GM21786 (cell line): Measurements from ENCODE around the gene CLDN20.
"Not testable (repeated sequence)": the region's sequence is repeated elsewhere in the genome, so short reads cannot be mapped to it uniquely, and the experiment has no call there.

ENCODE experiments used
- ATAC-seq: cut with Tn5 transposase; IDR thresholded peaks from one replicate; pipeline ENCODE4 v1.9.1; 2021; ENCODE audit not compliant: unreplicated experiment

The CLDN20 gene, protein sequence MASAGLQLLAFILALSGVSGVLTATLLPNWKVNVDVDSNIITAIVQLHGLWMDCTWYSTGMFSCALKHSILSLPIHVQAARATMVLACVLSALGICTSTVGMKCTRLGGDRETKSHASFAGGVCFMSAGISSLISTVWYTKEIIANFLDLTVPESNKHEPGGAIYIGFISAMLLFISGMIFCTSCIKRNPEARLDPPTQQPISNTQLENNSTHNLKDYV

DNA sequence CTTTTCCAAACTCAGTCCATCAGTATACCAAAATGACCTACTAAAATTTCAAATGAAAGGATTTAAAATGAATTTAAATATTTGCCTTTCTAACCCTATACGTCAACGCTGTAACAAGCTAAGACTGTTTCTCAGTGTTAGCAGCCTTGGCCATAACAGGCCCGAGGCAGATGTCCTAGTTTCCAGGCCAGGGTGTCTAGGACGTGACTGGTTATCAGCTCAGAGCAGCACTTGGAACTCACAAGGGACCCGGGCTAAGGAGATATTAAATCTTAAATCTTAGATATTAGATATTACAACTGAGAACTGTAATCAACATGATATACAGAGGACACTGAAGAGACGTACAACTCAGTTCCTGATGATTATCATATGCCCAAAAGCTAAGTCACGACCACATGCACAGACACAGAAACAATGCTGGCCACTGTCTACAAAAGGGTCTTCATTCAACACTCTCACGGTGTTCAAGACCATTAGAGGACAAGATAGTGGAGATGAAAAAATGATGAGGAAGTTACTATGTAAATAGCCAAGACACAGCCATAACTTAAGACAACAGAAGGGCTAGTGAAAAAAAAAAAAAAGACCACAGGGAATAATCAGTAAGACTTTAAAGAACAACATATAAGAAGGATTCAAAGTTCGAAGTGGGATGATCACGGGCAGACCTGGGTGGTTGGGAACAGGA is at the start of gene CLDN20:
Gene CLDN20, plus strand, starts transcription at position 641 of the 691 bp plus-strand sequence. CDS start 11,707 bp downstream, outside the sequence.
- no peak for ATAC-seq

DNA sequence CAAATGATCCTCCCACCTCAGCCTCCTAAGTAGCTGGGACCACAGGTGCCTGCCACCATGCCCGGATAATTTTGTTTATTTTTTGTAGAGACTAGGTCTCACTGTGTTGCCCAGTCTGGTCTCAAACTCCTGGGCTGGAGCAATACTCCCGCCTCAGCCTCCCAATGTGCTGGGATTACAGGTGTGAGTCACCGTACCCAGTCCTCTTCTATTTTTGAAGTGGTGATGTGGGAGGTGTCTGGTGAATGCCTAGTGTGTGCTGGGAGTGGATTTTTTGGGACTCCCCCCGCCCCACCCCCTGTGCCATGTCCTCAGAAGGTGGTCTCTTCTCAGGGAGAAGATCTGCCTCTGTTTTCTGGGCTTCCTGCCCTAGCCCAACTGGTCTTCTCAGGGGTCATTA is 47.9 kb upstream of the CLDN20 start:
- no peak for ATAC-seq

DNA sequence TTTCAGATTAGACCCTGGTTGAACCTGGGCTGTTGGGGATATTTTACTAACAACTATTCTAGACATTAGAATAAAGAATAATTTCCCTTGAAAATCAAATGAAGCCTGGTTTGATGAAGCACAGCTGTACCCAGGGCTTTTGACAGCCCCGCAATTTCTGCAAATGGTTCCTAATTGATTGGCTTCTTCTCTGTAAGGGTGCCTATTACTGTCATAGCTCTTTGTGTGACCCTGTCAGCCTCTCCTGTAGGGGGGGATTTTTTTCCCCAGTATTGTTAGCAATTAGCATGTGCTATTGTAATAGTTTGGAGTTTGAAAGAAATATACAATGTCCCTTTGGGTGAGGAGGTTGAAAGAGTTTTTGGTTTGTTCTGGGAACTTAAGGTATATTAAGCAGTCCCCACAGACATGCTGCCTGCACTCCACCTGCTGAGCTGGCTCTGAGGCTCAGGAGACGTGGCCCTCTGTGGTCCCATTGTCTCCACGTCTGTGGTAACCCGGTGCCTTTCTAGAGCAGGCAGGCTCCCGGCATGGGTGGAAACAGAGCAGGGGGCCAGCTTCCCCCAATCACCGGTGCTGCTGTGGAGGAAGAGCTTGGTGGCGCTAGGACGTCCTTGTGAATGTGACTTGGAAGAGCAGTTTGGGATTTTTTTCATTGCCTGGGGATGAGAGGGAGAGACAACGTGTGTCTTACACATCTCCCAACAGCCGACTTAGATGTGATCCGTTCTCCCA is 47.3 kb upstream of the CLDN20 start:
- no peak for ATAC-seq

DNA sequence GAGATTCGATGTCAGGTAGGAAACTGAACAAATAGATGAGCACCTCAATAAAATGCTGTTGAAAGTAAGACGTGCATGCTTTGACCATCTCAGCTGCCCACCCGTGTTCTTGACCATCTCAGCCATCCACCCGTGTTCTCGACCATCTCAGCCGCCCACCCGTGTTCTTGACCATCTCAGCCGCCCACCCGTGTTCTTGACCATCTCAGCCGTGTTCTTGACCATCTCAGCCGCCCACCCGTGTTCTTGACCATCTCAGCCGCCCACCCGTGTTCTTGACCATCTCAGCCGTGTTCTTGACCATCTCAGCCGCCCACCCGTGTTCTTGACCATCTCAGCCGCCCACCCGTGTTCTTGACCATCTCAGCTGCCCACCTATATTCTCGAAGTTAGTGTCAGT is 45.1 kb upstream of the CLDN20 start:
- ATAC-seq: not testable (repeated sequence)

DNA sequence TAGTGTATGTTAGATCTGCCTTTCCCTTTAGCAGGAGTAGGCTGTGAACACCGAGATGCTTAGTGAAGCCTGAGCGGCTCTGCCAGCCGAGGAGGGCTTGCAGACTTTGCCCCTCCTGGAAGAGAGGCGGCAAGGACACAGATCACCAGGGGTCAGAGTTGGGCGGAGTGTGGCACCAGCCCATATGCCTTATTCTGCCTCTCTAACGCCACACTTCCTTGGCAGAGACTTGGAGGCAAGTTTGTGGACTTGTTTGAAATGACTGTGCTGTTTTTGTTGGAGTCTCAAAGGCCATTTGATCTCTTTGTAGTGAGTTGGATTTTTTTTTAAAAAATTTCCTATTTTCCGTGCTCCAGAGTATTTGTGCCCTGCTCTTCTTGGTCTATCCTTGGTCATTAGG is 44.5 kb upstream of the CLDN20 start:
- ATAC-seq: no peak

DNA sequence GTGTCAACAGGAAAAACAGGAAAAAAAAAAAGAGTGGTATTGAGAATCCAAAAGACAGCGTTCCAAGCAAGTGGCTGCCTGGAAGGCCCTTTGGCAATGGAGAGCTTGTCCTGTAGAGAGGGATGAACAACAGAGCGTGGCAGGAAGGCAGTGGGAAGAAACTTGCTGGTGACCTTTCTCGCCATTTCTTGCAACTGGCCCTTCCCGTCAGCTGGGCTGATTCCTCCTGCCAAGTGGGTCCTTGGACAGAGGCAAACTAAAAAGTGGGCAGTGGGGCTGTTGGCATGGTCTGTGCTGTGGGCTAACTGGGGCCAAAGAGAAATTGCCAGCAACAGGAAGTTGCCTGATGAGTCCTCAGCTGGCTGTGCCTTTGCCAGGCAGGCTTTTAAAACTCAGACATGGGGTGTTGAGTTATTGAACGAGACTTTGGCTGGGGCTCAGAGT is 43.9 kb upstream of the CLDN20 start:
- no peak for ATAC-seq

DNA sequence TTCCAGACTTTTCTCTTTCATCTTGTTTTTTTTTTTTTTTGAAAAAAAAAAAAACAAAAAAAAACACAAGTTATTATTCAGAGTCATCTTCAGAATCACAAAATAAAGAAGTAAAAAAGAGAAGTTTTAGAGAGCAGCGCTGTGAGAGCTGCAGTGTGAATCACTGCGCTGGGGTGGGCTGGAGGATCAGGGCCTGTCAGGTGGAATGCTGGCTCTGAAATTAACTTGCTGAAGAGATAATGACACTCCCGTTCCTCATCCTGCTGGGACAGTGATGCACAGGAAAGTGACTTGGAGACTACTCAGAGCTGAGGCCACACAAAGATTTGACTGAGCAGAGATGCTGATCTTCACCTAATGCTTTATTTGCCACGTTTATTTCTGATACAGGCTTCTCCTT is 42.7 kb upstream of the CLDN20 start:
- no peak for ATAC-seq

DNA sequence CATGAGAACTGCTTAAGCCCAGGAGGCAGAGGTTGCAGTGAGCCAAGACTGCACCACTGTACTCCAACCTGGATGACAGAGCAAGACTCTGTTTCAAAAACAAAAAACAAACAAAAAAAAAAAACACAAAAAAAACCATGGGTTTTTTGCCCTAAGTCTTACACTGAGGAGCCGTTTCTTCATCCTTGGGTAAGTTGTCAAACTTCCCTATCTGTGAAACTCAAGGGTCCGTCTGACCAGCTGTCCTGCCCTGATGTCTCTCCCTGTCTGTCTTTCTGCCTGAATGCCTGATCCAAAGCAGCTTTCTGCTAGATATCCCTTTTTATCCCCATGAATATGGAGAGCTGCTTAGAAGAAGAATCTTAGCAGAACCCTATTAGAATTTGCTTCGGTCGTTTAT is 41.3 kb upstream of the CLDN20 start:
- no peak for ATAC-seq

DNA sequence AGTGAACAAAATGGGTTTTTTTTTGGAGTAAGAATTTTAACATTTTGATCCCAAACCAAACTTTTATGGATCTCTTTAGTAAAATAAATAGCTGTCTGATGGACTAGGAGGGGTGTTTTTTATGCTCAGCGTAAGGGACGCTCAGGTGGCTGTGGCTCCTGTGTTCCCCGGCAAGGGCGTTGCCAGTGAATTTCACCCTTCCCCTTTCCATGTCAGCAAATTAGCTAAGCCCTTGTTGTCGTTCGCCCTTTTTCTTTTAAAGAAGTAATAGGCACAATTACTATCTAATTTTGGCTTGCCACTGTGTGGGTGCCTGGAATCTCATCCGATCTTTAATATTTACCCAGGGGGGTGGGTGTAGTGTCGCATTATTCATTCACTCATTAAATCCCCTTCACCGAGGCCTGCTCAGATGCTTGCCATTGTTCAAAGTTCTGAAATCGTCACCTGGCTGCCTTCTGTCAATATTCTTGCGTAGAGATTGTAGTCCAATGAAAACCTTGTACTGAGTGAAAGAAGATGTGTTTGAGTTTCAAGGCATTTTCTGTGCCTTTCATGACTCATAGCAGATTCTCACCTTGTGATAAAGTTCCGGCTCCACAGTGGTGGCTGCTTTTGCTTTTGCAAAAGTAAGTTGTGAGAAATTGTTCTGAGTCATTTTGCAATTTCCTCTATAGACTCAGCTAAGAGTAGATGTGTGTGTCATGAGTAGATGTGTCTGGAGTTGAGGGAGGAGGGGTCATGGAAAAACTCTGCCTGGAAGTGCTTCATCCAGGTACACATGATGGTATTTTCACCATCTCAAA is 40.0 kb upstream of the CLDN20 start:
- ATAC-seq: peak; percentile 97

DNA sequence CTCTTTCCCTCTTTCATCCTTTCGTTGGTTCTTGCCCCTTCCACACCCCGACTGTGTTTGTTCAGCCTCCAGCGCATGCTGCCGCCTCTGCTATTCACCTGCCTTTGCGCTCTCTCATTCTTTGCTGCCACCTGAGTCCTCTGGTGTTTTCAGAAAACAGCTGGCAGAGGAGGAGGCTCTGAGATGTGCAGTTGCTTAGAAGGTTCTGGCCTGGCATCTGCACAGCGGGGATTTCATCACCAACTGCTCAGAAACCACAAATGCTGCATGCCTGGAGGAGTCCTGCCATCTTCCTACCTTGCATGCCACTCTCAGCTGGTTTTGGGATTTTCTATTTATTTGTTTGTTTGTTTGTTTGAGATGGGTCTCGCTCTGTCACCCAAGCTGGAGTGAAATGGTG is 39.2 kb upstream of the CLDN20 start:
- no peak for ATAC-seq

DNA sequence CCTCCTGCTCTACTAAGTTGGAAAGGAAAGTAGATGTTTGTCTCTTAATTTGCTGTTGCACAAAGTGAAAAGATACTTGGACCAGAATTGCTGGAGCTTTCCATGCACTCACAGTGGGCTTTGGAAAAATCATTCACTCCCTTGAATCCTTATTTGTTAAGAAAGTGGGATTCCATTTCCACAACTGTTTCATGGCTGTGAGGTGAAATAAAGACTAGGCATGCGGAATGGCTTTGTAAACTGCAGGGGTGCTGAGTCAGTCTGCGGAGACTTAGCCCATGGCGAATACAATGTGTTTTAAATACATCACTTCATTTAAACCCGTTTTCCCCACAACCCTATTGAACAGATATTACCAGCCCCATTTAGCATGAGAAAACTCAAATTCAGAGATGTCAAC is 36.8 kb upstream of the CLDN20 start:
- no peak for ATAC-seq

DNA sequence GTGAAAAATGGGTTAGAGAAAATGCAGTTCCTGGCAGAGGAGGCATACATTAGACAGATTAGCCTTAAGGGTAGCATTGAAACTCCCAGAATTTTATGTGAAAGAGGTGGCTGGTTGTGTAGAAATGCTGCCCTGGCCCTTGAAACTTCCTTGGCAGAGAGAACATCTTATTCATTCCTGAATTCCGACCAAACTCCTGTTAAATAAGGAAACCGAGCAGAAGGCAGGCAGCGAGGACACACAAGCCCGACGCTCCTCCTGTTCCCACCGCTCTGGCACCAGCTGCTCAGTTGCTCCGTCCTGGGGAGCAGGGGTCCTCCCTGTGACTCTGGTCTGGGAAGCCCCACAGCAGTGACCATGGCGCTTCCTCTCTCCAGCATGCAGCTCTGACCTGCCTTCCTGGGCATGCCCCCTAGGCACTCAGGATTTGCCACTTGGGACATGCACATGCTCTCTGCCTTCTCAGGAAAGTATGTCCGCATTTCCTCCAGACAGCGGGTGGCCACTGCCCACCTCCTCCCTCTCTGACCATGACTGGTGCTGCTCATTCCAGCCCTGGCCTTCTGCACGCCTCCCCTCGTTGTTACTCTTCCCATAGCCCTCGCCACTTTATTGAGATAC is 35.2 kb upstream of the CLDN20 start:
- ATAC-seq: no peak

DNA sequence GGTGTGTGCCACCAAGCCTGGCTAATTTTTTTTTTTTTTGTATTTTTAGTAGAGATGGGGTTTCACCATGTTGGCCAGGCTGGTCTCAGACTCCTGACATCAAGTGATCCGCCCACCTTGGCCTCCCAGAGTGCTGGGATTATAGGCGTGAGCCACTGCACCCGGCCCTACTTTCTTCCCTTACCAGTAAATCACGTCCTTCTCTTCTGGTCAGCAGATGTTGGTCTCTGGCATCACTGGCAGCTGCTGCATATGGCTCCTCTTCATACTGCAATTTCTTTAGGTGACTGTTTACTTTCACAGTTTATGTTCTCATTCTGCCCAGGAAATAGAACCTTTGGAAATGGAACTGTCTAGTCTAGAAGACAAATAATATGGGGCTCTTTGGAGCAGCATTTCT is 32.8 kb upstream of the CLDN20 start:
- ATAC-seq: not testable (repeated sequence)

DNA sequence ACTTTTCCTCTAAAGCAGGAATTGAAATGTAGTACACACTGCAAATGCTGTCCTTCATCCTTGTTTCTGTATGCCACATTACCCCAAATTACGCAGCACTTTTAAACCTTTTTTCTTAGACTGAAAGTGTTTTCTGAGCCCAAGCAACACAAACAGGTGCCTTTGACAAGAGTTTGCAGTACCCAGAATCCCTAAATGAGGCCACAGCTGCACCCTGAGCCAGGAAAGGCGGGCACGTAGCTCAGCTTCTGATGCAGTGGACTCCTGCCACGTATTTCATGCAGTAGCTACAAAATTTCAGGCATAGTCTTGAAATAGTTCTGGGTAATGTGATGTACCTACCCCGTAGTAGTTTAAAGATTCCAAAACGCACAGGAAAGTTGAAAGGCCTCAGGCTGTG is 31.0 kb upstream of the CLDN20 start:
- no peak for ATAC-seq

DNA sequence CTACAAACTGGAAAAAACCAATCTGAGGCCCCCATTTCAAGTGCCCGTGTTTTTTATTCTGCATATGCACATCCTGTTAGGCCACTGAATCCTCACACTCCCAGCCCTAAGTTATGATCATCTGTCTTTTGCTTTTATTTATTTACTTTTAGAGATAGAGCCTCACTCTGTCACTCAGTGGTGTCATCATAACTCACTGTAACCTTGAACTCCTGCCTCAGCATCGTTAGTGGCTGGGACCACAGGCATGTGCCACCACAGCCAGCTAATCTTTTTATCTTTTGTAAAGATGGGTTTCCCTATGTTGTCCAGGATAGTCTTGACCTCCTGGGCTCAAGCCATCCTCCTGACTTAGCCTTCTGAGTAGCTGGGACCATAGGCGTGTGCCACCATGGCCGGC is 29.6 kb upstream of the CLDN20 start:
- ATAC-seq: no peak

DNA sequence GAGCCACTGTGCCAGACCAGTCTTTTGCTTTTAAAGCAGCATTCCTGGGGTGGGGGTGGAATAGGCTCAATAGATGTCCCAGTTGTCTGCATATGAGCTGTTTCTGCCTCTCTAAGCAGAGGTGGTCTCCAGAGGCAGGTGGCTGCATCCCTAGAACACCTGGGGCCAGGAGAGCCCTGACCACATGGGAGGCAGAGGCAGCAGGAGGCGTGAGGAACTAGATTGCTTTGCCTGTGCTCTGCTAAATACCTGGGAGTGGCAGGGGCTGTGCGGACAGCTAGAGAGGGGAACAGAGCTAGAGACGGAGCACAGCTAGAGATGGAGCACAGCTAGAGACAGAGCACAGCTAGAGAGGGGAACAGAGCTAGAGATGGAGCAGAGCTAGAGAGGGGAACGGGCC is 29.1 kb upstream of the CLDN20 start:
- ATAC-seq: no peak

DNA sequence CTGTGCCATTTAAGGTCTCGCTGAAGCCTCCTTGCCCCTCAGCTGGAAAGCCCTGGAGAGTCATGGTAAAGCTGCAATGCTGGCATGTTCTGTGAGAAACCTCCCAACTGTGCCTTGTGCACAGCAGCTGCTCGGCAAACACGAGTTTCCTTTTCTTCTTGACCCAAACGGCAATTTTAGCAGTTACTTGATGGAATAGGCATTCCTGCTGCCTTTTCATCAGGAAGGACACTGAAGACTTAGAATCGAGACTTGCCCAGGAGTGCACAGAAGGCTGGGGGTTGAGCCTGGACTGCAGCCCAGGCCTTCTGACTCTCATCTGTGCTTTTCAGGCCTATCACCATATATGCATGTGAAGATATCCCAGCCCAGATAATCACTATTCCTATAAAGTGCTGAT is 28.7 kb upstream of the CLDN20 start:
- no peak for ATAC-seq

DNA sequence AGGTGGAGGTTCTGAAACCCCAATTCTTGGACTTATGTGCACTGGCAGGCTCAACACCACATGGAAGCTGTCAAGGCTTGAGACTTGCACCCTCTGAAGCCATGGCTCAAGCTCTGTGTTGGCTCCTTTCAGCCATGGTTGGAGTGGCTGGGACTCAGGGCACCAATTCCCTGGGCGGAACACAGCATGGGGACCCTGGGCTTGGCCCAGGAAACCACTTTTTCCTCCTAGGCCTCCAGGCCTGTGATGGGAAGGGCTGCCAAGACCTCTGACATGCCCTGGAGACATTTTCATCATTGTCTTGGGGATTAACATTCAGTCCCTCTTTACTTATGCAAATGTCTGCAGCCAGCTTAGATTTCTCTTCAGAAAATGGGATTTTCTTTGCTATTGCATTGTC is 26.2 kb upstream of the CLDN20 start:
- ATAC-seq: no peak

DNA sequence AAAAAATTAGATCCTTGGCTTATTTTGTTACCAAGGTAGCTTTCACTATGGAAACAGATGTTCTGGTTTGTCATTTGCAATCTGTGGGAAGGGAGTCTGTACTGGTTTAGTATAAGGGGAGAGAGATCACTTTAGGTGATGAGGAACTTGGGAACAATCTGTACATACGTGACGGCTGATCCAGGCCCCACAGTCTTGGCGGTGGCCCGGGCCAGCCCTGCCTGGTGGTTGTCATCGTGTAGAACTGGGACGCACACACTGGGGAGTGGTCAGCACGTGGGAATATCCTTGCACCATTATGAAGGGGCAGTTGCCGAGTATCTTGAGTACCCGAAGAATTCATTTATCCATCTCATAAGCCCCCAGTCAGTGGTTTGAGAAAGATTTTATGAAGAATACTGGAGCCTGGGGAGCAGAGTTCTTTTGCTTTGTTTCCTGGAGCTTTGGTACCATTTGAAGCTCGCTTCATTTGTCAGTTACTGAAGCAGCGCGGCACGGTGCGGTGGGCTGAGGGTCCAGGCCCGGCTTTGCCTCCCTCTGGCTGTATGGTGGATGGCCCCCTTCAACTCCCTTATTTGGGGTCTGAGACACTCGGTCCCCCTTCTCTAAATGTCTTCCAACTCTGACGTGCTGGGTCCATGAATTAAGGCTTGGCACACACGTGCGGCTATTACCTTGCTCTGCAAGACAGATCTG is 22.8 kb upstream of the CLDN20 start:
- ATAC-seq: no peak

DNA sequence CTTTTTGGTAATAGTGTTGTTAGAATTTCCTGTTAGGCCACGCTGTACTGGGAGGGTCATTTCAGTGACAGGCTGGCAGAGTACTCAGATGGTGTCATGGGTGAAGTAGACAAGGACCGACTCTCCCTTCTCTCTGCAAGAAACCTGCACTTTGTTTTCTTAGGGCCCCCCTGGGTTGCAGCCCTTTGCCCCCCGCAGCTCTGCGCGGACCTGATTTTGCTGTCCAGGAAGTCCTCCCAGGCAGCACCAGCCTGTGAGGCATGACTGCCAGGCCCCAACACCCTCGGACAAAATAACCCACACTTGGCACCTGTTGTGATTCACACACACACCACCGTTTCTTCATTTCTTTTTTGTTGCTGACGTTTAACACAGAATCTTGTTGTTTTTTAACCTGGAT is 21.8 kb upstream of the CLDN20 start:
- no peak for ATAC-seq
